K562 (cell line): Measurements from ENCODE around the gene TXNRD1. TPM values are rescaled to one million over a fixed set of nuclear protein-coding genes. Genes with fewer than 3 reads are reported as not detected.
A peak's percentile ranks its signal among the peaks of the same experiment; 100 is the strongest.

Experiments used
- ATAC-seq: fragments of 200-7000 bp; cut with Tn5 transposase; 3 replicates; pipeline ENCODE4 v1.9.1; 2020; ENCODE audit warnings: moderate library complexity
- BruUV-seq: library from RNA; stranded (reverse); fragments of 400-500 nt; replicated peaks from 2 replicates; lab custom pipeline; 2021; lab: Mats Ljungman, UMichigan
- CTCF ChIA-PET: fragments of 300-600 bp; formaldehyde crosslinking; extraction: SDS; loops from one replicate; lab custom pipeline; 2021; ENCODE audit warnings: low intra/inter-chr PET ratio; lab: Yijun Ruan, JAX
- POLR2A ChIA-PET: fragments of 300-600, 350-650 bp; sonication (Branson Sonifier 250); formaldehyde crosslinking; extraction: SDS; loops from one replicate; lab custom pipeline; 2021; ENCODE audit warnings: antibody characterized with exemption, inconsistent platforms; lab: Yijun Ruan, JAX
- DNase-seq, 4 experiments: peaks; one replicate each; pipeline versions ENCODE4 v3.0.0 to v3.0.0-alpha.2; 2011 to 2018; ENCODE audit warnings: low spot score in 3 of 4, mixed read lengths in 3 of 4; ENCODE audit errors: extremely low read depth in 1 of 4
- FAIRE-seq: peaks from 2 replicates; lab custom pipeline; 2011; peaks lifted over from hg19 to GRCh38; lab: Jason Lieb, UNC
- H2AFZ ChIP-seq: 2 replicates; pipeline ENCODE4 v1.6.0; 2011; ENCODE audit warnings: low read depth, low read length, control low read depth, inconsistent platforms
- H3K27ac ChIP-seq: fragments of 200-600 bp; 3 replicates; pipeline ENCODE4 v1.8.0; 2011; ENCODE audit warnings: low read depth, mild to moderate bottlenecking, control low read depth, inconsistent platforms, low read length, moderate library complexity, mixed read lengths; ENCODE audit errors: extremely low read depth
- H3K27me3 ChIP-seq, 2 experiments: fragments of 300-600 bp in 1 of 2; 2 replicates in 1 of 2; 3 replicates in 1 of 2; pipeline versions ENCODE4 v1.6.0 to v1.8.0; 2011; ENCODE audit warnings: inconsistent platforms in 2 of 2, low read length in 2 of 2, mild to moderate bottlenecking in 1 of 2, mixed read lengths in 1 of 2, moderate library complexity in 1 of 2; ENCODE audit not compliant: control insufficient read depth in 2 of 2, insufficient read depth in 2 of 2
- H3K36me3 ChIP-seq: fragments of 300-600 bp; 3 replicates; pipeline ENCODE4 v1.8.0; 2011; ENCODE audit warnings: mild to moderate bottlenecking, low read length, inconsistent platforms; ENCODE audit not compliant: control insufficient read depth, insufficient read depth
- H3K4me1 ChIP-seq, 2 experiments: fragments of 200-600 bp in 1 of 2; replicated peaks in 1 of 2; 2 replicates in 1 of 2; 3 replicates in 1 of 2; pipeline versions ENCODE4 v1.5.1 to v1.8.0; 2011; ENCODE audit warnings: inconsistent platforms in 2 of 2, low read length in 2 of 2, mild to moderate bottlenecking in 1 of 2, mixed read lengths in 1 of 2, moderate library complexity in 1 of 2; ENCODE audit not compliant: control insufficient read depth in 2 of 2, insufficient read depth in 2 of 2
- H3K4me2 ChIP-seq: 2 replicates; pipeline ENCODE4 v1.6.1; 2011; ENCODE audit warnings: low read length, control low read depth, inconsistent platforms, mixed read lengths; ENCODE audit not compliant: insufficient read depth
- H3K4me3 ChIP-seq: fragments of 200-600 bp; sonication (generic), shearing (Covaris generic); 2 replicates; pipeline ENCODE4 v1.5.1; 2016; ENCODE audit warnings: control low read depth, inconsistent platforms
- H3K79me2 ChIP-seq: fragments of 200-600 bp; 3 replicates; pipeline ENCODE4 v1.8.0; 2011; ENCODE audit warnings: low read length, inconsistent platforms; ENCODE audit not compliant: control insufficient read depth, insufficient read depth
- H3K9ac ChIP-seq, 2 experiments: 2 replicates each; pipeline versions ENCODE4 v1.6.0 to v1.6.1; 2011; ENCODE audit warnings: low read depth in 2 of 2, low read length in 2 of 2, control low read depth in 1 of 2, inconsistent platforms in 1 of 2, mild to moderate bottlenecking in 1 of 2, mixed read lengths in 1 of 2; ENCODE audit not compliant: insufficient read depth in 1 of 2
- H3K9me1 ChIP-seq: one replicate; pipeline ENCODE4 v1.6.0; 2011; ENCODE audit warnings: inconsistent platforms, mild to moderate bottlenecking, low read length, moderate library complexity; ENCODE audit not compliant: control insufficient read depth, insufficient read depth
- H3K9me3 ChIP-seq: replicated peaks from 2 replicates; pipeline ENCODE4 v1.5.1; 2011; ENCODE audit warnings: low read depth, low read length, inconsistent platforms; ENCODE audit not compliant: control insufficient read depth, insufficient read depth
- H4K20me1 ChIP-seq: replicated peaks from 2 replicates; pipeline ENCODE4 v1.6.1; 2011; ENCODE audit warnings: low read length, inconsistent platforms, mixed read lengths; ENCODE audit not compliant: control insufficient read depth, insufficient read depth
- ADNP ChIP-seq: fragments of 200-800 bp; sonication (Bioruptor generic); IDR thresholded peaks from 2 replicates; pipeline ENCODE4 v1.6.1; 2016; ENCODE audit warnings: missing genetic modification characterization, missing compliant biosample characterization
- BCOR ChIP-seq: fragments of 450-650 bp; IDR thresholded peaks from 2 replicates; pipeline ENCODE4 v1.6.1; 2016
- KDM1A ChIP-seq, 2 experiments: fragments of 450-650 bp; IDR thresholded peaks; 2 replicates each; pipeline ENCODE4 v1.6.1; 2016; ENCODE audit warnings: mild to moderate bottlenecking in 2 of 2
- RBM25 ChIP-seq: fragments of 200-400 bp; formaldehyde crosslinking; IDR thresholded peaks from 2 replicates; pipeline ENCODE4 v1.6.1; 2018; ENCODE audit warnings: low read length, low read depth, moderate library complexity; ENCODE audit not compliant: severe bottlenecking
- U2AF2 ChIP-seq: fragments of 200-400 bp; formaldehyde crosslinking; optimal IDR thresholded peaks from 2 replicates; pipeline ENCODE3; 2017; ENCODE audit warnings: low read depth, mild to moderate bottlenecking, low read length
- WGBS: fragments of 100-300 bp; shearing (Covaris generic); methylation state at CpG from one replicate; pipeline ENCODE4 v1.1.6; 2016; ENCODE audit warnings: low coverage, mixed read lengths; ENCODE audit not compliant: insufficient coverage; ENCODE audit errors: missing lambda C conversion rate; 5-methylcytosine and 5-hydroxymethylcytosine counted together
- in situ Hi-C: fragments of 300-500 bp; cut with MboI; formaldehyde crosslinking; loops from 4 replicates; pipeline ENCODE4 v1.15.0; 2018; ENCODE audit warnings: inconsistent platforms, mixed read lengths
- intact Hi-C: fragments of 100-400 bp; cut with micrococcal nuclease; formaldehyde crosslinking; loops from 2 replicates; pipeline ENCODE4 v1.14.2; 2022
- polyA plus RNA-seq, 8 experiments: library from polyadenylated mRNA; depleted of rRNA in 4 of 8; stranded (reverse) in 5 of 8; unstranded in 3 of 8; fragments of >200 nt; fragmentation: Nextera tagmentation in 2 of 8; fragmentation: Illumina TruSeq in 1 of 8; extraction: Ambion mirVana in 2 of 8; extraction: Trizol in 1 of 8; gene quantifications; 2 replicates each; pipeline versions ENCODE4 v1.2.1 to v1.2.3, GENCODE V29; 2011 to 2014; ENCODE audit warnings: inconsistent platforms in 1 of 8, missing spikeins in 1 of 8
- total RNA-seq, 7 experiments: library from RNA; depleted of rRNA in 6 of 7; stranded (reverse); fragments of >200 nt in 6 of 7; fragmentation: Illumina TruSeq in 2 of 7; extraction: Trizol in 2 of 7; gene quantifications; 2 replicates each; pipeline versions ENCODE4 v1.2.1 to v1.2.3, GENCODE V29; 2011 to 2021; ENCODE audit warnings: low replicate concordance in 1 of 7

The TXNRD1 gene
- total and polyA plus RNA-seq, 9 of the 15 experiments (the other 6 are each of a cell fraction or from before 2014, with no cell fraction given): 107 to 189 (median 146) TPM

DNA sequence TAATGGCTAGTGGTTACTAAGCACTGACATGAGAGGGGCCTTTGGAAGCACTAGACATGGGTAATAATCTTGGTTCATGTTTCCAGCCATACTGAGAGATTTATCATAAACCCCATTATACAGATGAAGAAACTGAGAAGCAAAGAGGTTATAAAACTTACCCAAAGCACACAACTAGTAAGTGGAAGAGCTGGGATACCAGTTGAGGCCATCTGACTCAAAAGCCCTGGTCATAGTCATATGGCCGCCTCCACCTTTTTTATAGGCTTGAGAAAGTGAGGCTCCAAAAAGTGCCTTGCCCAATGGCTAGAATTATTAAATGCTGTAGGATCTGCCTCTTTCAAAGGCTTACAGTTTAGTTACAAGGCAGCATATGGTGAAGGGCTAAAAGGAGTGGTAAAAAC lies 944 bp downstream of the TXNRD1 start:
- peak overlapping the region; percentile 92; the same call in 1 of the 2 replicates for H2AFZ ChIP-seq
- no peak overlapping the region for H3K4me3 ChIP-seq
- no peaks in the 10 kb centered on the region for H4K20me1 ChIP-seq
- H3K4me2 ChIP-seq: peak overlapping the region; percentile 0; the same call in 1 of the 2 replicates
- BruUV-seq: TSS peak; percentile 77
- no peaks in the 10 kb centered on the region for H3K9me3 ChIP-seq
- H3K79me2 ChIP-seq: no peaks in the 10 kb centered on the region
- WGBS: 87% methylated on average over 1 of the region's 1 CpG
- H3K27ac ChIP-seq: no peak overlapping the region
- no peaks in the 10 kb centered on the region for H3K36me3 ChIP-seq
- no peak for FAIRE-seq
- ChIA-PET CTCF (interaction anchor here (1.7 kb wide), 1 partner anchor 142 kb away, joined by 14 read pairs; no protein-coding TSS in a partner anchor), POLR2A (interaction anchor here (0.6 to 9.2 kb wide), 3 partner anchors 73 to 1163 kb away, joined by 3 to 67 read pairs (median 3); no protein-coding TSS in a partner anchor)
- in situ Hi-C loops (loop anchor here (10.0 to 25.0 kb wide), 3 partner anchors 78 to 1171 kb away; no protein-coding TSS in a partner anchor), intact Hi-C loops (loop anchor here (5.0 kb wide), 1 partner anchor 36 kb away; no protein-coding TSS in a partner anchor)
- no peaks in the 10 kb centered on the region for H3K9me1 ChIP-seq
- H3K4me1 ChIP-seq: peaks cover 11% of the 10 kb centered on the region in 2 experiments; a peak in 4 of 5 replicates
- ATAC-seq: no peak
- TF ChIP-seq BCOR: peak; percentile 80; the same call in 1 of the 2 replicates
- TF ChIP-seq ADNP (tag): peak; percentile 71
- peak; percentile 97 for TF ChIP-seq RBM25
- TF ChIP-seq KDM1A (IDR thresholded peaks at IDR 0.05): peak; percentile 30 to 50; a peak in 2 of 4 replicates
- no peak for TF ChIP-seq U2AF2
- peaks cover 0 to under 1% of the 10 kb centered on the region in 2 experiments; a peak in 1 of 5 replicates for H3K27me3 ChIP-seq
- H3K9ac ChIP-seq: no peak overlapping the region
- DNase-seq: no peak
